ENCODE measurements around the gene DNAJC25. TPM values are rescaled to one million over a fixed set of nuclear protein-coding genes. Genes with fewer than 3 reads are reported as not detected.

DNAJC25 gene
- total RNA-seq, 2 donors from 2014 or later = 5.3 to 8.7 TPM

- Histone ChIP-seq H3K27ac (peak overlapping the region; percentile 85 to 86), H3K36me3 (peaks cover 27% of the 10 kb centered on the region), H3K9me3 (no peaks in the 10 kb centered on the region), H3K4me3 (peak overlapping the region; percentile 64 to 76), H3K4me1 (peaks cover 0 to 6% of the 10 kb centered on the region in 2 donors), H3K27me3 (no peaks in the 10 kb centered on the region)
- no peak for TF ChIP-seq CTCF (IDR thresholded peaks at IDR 0.05)
- peak; percentile 74 for DNase-seq (ENCODE audit: low spot score)
Observed at GRCh38 chr9:111598733-111599091, 32.4 kb upstream of the DNAJC25 start.

- peak within 1 kb of the TSS; percentile 85 to 86 for H3K27ac ChIP-seq
- H3K9me3 ChIP-seq = no peaks in the 10 kb centered on the region
- H3K36me3 ChIP-seq = peaks cover 21% of the 10 kb centered on the region
- peaks cover 0 to 6% of the 10 kb centered on the region in 2 donors for H3K4me1 ChIP-seq
- H3K4me3 ChIP-seq = peak within 1 kb of the TSS; percentile 64 to 76
- peak; percentile 86 for DNase-seq (ENCODE audit: low spot score)
- H3K27me3 ChIP-seq = no peaks in the 10 kb centered on the region
- TF ChIP-seq CTCF (IDR thresholded peaks at IDR 0.05) = no peak
Observed at GRCh38 chr9:111599092-111599954, 31.8 kb upstream of the DNAJC25 start, which contains the start of gene PTGR1. PTGR1 (minus strand) TSS chr9:111599647; CDS start chr9:111597422, 2,225 bp downstream.

GRCh38 chr9:111599955-111600343 is 31.2 kb upstream of the DNAJC25 start:
- Histone ChIP-seq H3K4me1 (peaks cover 0 to 6% of the 10 kb centered on the region in 2 donors), H3K27ac (peak overlapping the region; percentile 85 to 86), H3K4me3 (peak overlapping the region; percentile 64 to 76), H3K36me3 (peaks cover 17% of the 10 kb centered on the region), H3K27me3 (no peaks in the 10 kb centered on the region), H3K9me3 (no peaks in the 10 kb centered on the region)
- no peak for TF ChIP-seq CTCF (IDR thresholded peaks at IDR 0.05)
- DNase-seq (ENCODE audit: low spot score) = no peak

GRCh38 chr9:111601237-111602018 is 29.7 kb upstream of the DNAJC25 start:
- no peaks in the 10 kb centered on the region for H3K9me3 ChIP-seq
- H3K27ac ChIP-seq = no peak overlapping the region
- no peak overlapping the region for H3K4me3 ChIP-seq
- peaks cover 2% of the 10 kb centered on the region for H3K36me3 ChIP-seq
- no peaks in the 10 kb centered on the region for H3K27me3 ChIP-seq
- peaks cover 0 to 6% of the 10 kb centered on the region in 2 donors for H3K4me1 ChIP-seq
- no peak for DNase-seq (ENCODE audit: low spot score)
- no peak for TF ChIP-seq CTCF (IDR thresholded peaks at IDR 0.05)

- Histone ChIP-seq H3K4me1 (no peaks in the 10 kb centered on the region), H3K27me3 (no peaks in the 10 kb centered on the region), H3K36me3 (no peaks in the 10 kb centered on the region), H3K4me3 (no peak overlapping the region), H3K9me3 (no peaks in the 10 kb centered on the region), H3K27ac (no peak overlapping the region)
- DNase-seq (ENCODE audit: low spot score) = no peak
- TF ChIP-seq CTCF (IDR thresholded peaks at IDR 0.05) = no peak
Observed at GRCh38 chr9:111603041-111603440, 28.1 kb upstream of the DNAJC25 start.

Data from right atrium auricular region (tissue), 2 donors.